AG09319 (cell line): ENCODE data around the gene JPT2.

ENCODE experiments used
- DNase-seq: peaks from one replicate; pipeline ENCODE4 v3.0.0-alpha.2; 2010; ENCODE audit warnings: low read depth; ENCODE audit errors: extremely low read depth
- CTCF ChIP-seq: IDR thresholded peaks from 2 replicates; pipeline ENCODE4 v1.5.1; 2011; ENCODE audit warnings: low read depth, mild to moderate bottlenecking, inconsistent platforms, low read length, moderate library complexity

JPT2 gene

GRCh38 chr16:1667916-1668315, 10.2 kb upstream of the JPT2 start:
- no peak for DNase-seq
- no peak for TF ChIP-seq CTCF

GRCh38 chr16:1668612-1669319, 9.3 kb upstream of the JPT2 start:
- no peak for DNase-seq
- TF ChIP-seq CTCF = no peak

DNA sequence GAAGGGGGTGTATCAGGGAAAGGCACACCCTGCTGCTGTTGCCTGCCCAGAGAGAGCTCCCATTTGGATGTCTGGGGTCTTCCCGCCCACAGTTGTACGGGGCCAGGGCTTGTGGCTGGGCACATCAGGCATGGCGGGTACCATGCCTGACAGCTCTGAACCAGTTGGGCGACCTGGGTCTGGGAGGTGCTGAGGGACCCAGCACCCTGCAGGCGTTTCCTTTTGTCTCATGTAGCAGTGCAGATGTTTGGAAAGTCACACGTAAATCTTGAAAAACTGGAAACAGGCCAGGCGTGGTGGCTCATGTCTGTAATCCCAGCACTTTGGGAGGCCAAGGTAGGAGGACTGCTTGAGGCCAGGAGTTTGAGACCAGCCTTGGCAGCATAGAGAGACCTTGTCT, 8.4 kb upstream of the JPT2 start:
- TF ChIP-seq CTCF = no peak

GRCh38 chr16:1670371-1670770, 7.7 kb upstream of the JPT2 start:
- TF ChIP-seq CTCF = no peak
- no peak for DNase-seq

More for the DNA sequence above, 8.4 kb upstream of the JPT2 start:
- no peak for DNase-seq

DNA sequence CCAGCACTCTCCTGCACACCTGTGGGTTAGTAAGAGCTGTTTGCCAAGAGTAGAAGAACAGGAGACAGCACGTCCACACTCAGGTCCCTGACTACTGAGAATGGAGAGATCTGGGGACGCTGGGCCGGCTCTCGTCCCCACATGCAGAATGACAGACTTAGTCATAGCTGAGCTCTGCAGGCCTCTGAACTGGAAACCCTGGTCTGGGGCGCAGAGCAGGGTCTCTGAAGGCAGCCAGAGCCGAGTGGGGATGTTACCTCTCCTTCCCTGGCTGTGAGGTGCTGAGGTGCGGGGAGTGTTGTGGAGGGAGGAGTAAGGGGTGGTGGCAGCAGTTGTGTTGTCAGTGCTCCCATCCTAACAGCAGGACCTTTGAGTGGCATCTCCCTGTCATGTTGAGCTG, 7.2 kb upstream of the JPT2 start:
- TF ChIP-seq CTCF = no peak
- DNase-seq = no peak

GRCh38 chr16:1673424-1674151, 4.5 kb upstream of the JPT2 start:
- no peak for DNase-seq
- TF ChIP-seq CTCF = no peak

- TF ChIP-seq CTCF = no peak
These were observed 3.8 kb upstream of the JPT2 start for GRCh38 chr16:1674306-1674705.

More at GRCh38 chr16:1674306-1674705, 3.8 kb upstream of the JPT2 start:
- DNase-seq = no peak
